Measurements from ENCODE around the gene CTAG1A.
"Not testable (repeated sequence)": the region's sequence is repeated elsewhere in the genome, so short reads cannot be mapped to it uniquely, and the experiment has no call there.

CTAG1A gene

DNA sequence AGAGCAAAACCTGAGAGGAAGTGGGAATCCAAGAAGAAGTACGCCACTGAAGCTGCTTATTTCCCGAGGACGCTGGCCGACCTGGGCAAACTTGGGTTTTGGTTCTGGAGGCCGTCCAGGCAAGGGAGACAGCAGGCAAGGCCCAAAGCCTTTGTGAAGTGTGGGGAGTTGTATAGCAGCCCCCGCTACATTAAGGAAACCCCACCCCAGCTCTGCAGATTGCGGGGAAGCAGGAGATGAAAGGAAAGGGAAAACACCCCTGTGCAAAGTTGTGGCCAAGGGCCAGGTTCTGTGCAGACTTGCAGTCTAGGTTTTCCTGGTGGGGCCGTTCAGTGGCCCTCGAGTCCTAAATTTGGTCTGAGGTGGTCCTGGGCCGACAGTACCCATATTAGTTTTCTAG lies 11.9 kb upstream of the CTAG1A start:
- not testable (repeated sequence) for DNase-seq (ENCODE audit: low read depth)

DNA sequence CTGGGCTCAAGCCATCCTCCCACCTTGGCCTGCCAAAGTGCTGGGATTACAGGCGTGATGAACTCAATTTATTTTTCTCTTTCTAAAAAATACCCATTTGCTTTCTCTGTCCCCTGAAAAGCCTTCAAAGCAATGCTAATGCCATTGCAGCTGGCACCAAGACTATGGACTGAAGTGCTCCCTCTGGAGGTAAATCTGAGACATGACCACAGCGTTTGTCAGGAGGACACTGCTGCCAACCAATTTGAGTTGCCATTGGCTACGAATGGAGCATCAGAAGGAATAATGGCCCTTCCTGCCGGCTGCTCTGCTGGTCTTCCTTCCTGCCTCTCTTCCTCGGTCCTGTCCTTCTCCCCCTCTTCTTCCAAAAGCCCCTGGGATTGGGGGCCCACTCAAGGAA lies 9.9 kb upstream of the CTAG1A start:
- not testable (repeated sequence) for DNase-seq (ENCODE audit: low read depth)

DNA sequence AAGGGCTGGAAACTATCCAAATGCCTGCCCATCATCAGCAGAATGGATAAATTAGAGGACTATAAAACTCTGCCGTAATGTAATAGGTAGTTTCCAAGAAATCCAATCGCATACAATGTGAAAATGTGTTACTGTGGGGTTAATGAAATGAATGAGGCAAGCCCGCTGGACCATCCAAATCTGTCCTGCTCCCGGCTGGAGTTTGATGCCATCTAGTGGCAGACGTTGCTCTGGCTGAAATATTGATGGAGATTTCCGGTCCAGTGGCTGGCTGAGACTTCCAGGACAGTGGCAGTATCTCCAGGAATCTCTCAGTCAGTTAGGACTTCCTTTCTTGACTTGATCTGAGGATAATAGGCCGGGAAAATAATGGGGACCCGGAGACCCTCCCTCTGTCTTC lies 1.9 kb upstream of the CTAG1A start:
- not testable (repeated sequence) for DNase-seq (ENCODE audit: low read depth)

DNA sequence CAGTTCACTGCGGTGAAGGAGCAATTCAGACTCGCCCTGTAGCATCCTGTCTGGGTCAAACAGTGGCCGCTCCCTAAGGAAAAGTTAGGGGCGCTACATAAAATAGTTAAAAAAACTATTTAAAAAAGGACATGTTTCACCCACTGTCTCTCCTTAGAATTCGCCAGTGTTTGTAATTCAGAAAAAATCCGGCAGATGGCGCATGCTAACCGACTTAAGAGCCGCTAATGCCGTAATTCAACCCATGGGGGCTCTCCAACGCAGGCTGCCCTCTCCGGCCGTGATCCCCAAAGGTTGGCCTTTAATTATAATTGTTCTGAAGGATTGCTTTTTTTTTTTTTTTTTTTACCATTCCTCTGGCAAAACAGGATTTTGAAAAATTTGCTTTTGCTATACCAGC lies 5.5 kb downstream of the CTAG1A start:
- not testable (repeated sequence) for DNase-seq (ENCODE audit: low read depth)

DNA sequence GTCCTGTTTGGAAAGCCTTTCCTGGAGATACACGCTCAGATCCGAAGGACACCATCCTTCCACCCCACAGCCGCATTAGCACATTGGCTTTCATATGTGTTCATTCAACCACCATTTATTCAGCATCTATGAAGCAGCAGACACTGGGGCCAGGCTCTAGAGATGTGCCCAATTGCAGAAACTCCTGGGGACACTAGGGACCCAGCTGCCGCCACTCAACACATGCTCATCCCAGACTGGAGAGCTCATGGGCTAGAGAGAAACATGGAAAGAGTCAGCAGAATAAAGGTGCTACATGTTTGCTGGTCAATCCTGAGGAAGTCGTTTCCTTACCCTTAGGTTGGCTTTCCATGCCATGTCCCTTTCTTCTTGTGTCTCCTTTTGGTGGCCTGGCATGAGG lies 7.6 kb downstream of the CTAG1A start:
- no peak for DNase-seq (ENCODE audit: low read depth)

DNA sequence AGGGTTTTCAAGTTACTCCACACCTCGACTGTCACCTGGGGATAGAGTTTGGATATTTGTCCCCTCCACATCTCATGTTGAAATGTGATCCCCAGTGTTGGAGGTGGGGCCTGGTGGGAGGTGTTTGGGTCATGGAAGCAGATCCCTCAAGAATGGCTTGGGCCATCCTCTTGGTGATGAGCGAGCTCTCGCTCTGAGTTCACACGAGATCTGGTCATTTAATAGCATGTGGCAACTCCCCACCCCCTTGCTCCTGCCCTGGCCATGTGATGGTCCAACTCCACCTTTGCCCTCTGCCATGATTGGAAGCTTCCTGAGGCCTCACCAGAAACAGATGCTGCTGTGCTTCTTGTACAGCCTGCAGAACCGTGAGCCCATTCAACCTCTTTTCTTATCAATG lies 8.3 kb downstream of the CTAG1A start:
- DNase-seq (ENCODE audit: low read depth) = no peak

DNA sequence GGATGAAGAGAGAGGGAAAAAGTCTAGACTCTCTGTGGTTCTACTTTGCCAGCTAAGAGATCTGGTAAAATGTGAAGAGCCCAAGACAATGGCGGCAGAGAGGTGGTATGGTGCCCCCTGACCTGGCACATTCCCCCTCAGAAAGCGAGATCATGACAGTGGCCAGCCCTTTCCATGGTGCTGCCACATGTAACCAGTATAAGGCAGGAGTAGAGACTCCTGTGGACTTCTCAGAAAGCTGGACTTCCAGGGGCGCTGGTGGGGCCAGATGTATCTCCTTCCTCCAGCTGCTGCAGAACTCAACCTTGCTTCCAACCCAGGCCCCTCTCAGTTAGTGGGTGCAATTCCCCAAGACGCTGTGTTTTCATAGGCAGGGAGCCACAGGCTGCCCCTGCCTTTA lies 9.6 kb downstream of the CTAG1A start:
- no peak for DNase-seq (ENCODE audit: low read depth)

DNA sequence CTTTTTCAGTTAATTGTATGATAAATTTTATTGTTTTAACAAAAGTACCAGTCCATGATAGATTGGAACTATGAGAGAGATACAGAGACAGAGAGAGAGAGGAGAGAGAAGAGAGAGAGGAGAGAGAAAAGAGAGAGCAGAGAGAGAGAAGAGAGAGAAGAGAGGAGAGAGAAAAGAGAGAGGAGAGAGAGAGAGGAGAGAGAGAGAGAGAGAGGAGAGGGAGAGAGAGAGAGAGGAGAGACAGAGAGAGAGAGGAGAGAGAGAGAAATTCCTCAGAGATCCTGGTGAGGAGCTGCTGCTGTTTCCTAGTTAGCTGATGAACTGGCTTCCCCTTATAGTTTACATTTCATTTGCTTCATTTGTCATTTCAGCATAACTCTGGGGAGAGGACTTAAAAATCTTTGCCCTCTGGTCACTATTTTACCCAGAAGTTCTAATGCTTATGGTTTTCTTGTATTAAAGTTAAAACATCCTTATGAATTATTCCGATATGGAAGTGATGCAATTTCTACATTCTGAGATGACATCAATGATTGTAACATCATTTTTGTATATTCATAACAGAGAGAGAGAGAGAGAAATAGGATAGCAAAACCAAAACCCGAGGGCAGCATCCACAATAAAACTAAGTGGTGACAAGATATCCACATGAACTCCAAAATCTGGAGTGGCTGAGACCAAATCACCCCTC lies 10.8 kb downstream of the CTAG1A start:
- DNase-seq (ENCODE audit: low read depth) = no peak

DNA sequence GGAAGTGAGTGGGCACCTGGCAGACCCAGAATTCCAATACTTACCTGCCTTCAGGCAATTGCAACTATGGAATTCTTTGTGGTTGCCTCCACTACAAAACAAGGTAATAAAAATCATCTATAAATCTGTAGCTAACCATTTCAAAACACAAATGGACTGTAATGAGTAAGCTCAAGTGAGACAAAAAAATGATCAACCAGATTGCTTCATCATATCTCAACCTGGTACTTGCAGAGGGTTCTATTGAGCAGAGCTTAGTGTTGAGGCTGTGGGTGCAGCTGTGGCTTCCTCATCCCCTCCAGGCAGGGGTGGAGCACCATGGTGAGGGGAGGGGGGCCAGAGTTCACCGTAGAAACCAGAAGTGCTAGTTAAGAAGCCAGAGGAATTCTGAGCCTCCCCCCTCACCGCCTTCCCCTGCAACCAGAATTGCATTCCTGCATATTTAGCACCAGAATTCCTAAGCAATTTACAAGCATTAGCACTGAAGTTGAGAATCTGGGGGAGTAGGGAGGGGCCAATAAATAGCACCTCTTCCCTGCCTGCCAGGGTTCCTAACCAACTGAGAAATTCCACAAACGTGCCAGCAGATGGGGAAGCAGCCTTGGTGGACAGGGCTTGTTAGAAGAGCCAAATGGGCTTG lies 11.5 kb downstream of the CTAG1A start:
- no peak for DNase-seq (ENCODE audit: low read depth)

DNA sequence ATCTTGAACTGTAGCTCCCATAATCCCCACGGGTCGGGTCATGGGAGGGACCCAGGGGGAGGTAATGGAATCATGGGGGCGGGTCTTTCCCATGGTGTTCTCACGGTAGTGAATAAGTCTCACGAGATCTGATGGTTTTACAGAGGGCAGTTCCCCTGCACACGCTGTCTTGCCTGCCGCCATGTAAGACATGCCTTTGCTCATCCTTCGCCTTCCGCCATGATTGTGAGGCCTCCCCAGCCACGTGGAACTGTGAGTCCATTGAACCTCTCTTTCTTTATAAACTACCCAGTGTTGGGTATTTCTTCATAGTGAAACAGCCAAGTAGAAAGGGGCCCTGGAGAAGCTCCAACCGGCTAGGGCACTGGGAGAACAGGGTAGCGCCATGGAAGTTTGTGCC lies 12.3 kb downstream of the CTAG1A start:
- no peak for DNase-seq (ENCODE audit: low read depth)

DNA sequence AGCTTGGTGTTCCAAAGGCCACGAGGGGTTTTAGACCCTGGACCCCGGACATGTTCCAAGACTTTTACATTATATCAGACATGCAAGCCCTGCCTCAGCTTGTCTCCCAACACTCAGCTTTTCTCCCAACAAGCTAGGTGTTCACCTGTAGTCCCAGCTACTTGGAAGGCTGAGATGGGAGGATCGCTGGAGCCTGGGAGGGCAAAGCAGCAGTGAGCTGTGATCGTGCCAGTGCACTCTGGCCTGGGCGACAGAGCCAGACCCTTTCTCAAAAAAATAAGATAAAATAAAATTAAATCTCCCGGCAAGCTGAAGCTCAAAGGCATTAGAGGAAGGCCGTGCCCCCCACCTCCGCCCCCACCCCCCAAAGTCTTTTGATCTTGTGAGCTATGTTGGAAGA lies 13.7 kb downstream of the CTAG1A start:
- no peak for DNase-seq (ENCODE audit: low read depth)

DNA sequence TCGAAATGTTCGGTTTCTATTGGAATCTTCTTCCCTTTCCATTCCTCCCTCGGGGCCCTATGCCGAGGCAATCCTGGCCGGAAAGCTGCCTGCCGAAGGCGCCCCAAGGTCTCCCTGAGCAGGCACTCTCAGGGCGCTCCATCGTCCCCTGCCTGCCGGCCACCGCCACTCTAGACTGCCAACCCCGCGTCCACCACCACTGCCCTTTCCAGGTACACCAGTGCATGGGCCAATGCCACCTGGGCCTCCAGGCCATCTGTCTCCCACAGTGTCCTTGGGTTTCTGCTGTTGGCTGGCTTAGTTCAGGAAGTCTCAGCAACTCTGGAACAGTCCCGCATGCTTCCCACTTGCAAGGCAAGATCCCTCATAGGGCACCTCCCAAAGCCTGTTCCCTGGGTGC lies 14.6 kb downstream of the CTAG1A start:
- no peak for DNase-seq (ENCODE audit: low read depth)

DNA sequence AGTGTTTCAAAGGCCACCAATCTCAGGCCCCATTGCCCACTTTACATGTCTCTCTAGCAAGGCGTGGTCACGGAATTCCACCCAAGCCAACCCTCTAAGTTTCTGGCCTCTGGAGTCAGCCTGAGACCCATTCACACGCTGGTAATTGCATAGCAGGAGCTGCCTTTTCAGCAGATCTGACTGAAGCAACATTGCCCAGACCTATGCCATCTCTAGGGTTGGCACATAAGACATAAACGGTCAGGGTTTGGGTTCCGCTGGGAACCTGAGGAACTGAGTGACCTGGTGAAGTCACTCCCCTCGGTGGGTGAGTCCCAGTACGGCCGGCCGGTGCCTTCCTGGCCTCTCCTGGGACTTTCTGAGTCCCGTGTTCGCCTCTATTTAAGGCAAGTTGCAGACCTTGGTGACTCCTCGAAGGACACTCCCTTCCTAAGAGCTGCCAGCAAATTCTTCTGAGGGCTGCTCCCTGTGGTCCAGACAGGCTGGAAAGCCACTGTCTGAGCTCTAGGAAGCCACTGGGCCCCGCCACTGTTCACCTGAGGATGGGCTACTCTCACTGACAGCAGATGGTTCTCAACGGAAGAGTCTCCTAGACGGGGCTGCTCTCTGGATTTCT lies 15.9 kb downstream of the CTAG1A start:
- no peak for DNase-seq (ENCODE audit: low read depth)

DNA sequence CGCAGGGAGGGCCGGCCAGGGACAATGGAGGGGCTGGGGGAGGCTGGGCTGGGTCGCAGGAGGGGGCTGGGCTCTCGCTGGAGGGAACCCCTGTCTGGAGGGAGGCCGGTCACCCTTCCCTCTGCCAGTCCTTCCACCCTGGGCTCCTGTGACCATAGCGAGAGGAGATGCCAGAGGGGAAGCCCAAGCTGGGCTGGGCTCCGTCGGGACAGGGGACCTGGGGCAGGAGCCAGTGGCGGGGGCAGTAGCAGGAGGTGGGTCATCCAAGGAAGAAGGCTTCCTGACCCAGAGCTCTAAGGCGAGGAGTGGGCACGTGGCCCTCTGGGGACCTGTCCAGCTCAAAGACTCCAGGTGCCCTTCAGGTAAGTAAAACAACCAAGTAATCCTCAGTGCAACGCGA lies 17.3 kb downstream of the CTAG1A start:
- no peak for DNase-seq (ENCODE audit: low read depth)

DNA sequence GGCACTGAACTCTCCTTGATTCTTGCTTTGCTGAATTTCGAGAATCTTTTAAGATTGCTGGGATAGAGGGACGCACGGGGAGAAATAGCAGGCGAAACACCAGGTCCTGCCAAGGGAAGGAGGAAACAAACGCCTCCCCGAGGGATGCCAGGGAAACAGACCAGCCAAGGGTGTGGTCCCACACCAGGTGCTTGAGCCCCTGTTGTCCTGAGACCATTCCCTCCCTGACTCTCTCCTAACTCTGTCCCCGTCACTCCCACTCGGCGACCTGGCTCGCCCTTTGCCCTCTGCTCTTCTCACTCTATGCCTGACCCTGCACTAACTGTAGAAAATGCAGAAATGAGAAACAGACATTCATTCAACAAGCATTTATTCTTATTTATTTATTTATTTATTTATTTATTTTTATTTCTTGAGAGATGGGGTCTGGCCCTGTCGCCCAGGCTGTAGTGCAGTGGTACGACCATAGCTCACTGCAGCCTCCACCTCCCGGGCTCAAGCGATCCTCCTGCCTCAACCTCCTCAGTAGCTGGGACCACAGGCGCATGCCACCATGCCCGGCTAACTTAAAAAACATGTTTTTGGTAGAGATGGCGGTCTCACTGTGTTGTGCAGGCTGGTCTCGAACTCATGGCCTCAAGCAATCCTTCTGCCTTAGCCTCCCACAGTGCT lies 18.0 kb downstream of the CTAG1A start:
- no peak for DNase-seq (ENCODE audit: low read depth)

DNA sequence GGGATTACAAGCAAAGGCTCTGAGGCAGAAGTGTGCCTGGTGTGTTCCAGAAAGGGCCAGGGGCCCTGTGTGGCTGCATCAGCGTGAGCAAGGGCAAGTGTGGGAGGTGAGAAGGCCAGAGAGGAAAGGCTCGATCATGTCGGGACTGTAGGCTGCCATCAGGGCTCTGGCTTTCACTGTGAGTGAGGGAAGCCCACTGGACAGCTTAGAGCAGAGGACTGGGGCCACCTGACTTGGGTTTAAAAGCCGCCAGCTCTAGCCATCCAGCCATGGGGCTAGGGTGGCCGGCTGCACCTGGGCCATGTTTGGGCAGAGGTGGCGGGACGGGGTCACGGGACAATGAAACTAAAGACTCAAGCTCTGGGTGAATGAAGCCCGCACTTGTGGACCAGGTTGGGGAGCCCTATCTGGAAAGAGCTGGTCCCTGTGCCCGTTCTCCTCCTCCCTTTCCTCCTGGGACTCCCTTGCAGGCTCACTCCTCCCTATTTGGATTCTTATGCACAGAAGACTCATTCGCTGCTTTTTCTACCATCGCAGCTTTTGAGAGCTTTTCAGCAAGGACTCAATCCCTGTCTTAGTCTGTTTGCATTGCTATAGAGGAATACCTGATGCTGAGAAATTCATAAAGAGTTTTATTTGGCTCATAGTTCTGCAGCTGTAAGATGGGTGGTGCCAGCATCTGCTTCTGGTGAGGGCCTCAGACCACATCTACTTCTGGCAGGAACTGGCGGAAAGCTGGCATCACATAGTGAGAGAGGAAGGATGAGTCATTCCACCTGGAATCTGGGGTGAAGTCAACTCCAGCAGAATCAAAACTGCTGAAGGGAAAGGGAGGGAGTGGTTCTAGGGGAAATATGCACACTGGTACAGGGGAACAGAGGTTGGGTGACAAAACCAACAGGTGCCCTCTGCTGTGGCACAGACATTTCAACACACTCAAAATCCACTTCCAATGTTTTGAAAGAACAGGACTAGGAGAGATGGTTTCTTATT lies 18.8 kb downstream of the CTAG1A start:
- no peak for DNase-seq (ENCODE audit: low read depth)

DNA sequence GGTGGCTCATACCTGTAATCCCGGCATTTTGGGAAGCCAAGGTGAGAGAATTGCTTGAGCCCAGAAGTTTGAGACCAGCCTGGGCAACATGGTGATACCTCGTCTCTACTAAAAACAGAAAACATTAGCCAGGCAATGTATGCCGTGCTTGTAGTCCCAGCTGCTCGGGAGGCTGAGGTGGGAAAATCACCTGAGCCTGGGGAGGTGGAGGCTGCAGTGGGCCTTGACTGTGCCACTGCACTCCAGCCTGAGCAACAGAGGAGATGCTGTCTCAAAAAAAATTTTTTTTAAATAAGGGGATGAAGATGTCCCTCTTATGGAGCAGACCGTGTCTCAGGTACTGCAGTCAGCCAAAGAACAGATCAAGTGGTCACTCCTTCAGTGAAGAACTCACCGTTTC lies 20.6 kb downstream of the CTAG1A start:
- DNase-seq (ENCODE audit: low read depth) = no peak

DNA sequence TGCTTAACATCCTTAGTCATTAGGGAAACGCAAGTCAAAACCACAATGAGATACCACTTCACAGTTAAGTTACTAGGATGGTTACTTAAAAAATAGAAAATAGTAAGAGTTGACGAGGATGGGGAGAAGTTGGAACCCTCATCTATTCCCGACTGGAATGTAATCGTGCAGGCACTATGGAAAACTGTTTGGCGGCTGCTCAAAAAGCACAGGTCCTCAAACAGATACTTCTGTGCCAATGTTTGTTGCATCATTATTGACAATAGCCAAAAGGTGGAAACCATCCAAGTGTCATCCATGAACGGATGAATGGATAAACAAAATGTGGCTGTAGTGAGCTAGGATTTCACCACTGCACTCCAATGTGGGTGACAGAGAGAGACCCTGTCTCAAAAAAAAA lies 22.4 kb downstream of the CTAG1A start:
- DNase-seq (ENCODE audit: low read depth) = no peak

DNA sequence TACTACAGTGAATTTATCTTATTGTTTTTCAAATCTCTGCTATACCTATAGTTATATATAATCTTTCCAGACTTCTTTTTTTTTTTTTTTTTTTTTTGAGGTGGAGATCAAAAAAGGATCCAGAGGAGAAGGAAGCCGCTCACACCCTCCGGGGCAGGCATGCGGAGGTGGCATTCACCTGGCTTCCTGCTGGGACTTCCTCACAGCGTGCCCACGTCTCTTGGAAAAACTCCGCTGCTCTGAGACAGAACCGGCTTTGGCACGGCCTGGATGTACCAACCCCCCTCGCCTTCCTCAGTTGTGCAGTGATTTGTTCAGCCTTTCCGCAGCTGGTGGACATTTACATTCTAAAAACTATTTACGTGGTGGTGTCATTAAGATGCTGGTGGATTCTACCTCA lies 23.0 kb downstream of the CTAG1A start:
- DNase-seq (ENCODE audit: low read depth) = not testable (repeated sequence)

DNA sequence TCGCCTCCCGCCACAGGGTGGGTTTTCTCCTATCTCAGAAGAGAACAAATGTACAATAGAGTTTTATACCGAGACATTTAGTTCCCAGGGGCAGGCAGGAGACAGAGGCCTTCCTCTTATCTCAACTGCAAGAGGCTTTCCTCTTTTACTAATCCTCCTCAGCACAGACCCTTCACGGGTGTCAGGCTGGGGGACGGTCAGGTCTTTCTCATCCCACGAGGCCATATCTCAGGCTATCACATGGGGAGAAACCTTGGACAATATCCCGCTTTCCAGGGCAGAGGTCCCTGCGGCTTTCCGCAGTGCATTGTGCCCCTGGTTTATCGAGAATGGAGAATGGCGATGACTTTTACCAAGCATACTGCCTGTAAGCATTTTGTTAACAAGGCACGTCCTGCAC lies 23.9 kb downstream of the CTAG1A start:
- DNase-seq (ENCODE audit: low read depth) = not testable (repeated sequence)

DNA sequence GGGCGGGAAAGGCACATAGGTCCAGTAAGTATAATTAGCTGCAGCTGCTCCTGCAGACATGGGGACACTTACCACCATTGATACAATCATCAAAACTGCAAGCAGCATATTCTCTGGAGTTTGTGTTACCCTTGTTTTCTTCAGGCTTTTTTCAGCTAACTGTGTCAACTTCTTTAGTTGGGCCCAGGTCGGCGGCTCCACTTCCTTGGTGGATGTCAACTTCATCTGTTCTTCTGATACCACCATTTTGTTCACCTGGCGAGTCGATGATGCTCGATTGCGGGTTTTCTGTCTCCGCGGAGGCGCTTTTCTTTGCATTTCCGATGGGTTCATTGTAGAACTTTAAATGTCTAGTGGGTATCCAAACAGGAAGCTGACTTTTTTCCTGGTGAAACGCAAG lies 26.2 kb downstream of the CTAG1A start:
- DNase-seq (ENCODE audit: low read depth) = not testable (repeated sequence)

DNA sequence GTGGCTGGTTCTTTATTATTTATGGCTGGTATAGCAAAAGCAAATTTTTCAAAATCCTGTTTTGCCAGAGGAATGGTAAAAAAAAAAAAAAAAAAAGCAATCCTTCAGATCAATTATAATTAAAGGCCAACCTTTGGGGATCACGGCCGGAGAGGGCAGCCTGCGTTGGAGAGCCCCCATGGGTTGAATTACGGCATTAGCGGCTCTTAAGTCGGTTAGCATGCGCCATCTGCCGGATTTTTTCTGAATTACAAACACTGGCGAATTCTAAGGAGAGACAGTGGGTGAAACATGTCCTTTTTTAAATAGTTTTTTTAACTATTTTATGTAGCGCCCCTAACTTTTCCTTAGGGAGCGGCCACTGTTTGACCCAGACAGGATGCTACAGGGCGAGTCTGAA lies 28.7 kb downstream of the CTAG1A start:
- not testable (repeated sequence) for DNase-seq (ENCODE audit: low read depth)

All from stimulated activated CD8-positive, alpha-beta memory T cell treated with anti-CD3 and anti-CD28 coated beads, Interleukin-12 subunit alpha, Interleukin-12 subunit beta, amount 100 ng/mL, for 4 hours (primary cell).